ENCODE results near the gene PLCH1. TPM values are rescaled to one million over a fixed set of nuclear protein-coding genes. Genes with fewer than 3 reads are reported as not detected.

PLCH1 gene
- total and polyA plus RNA-seq, 2 of the 8 experiments (the other 6 are each of a cell fraction or from before 2014, with no cell fraction given) = 5.8 to 17.2 TPM

GRCh38 chr3:155743606-155744005, 1.3 kb downstream of the PLCH1 start (continued):
- no peak for TF ChIP-seq CHD7 (IDR thresholded peaks at IDR 0.05; ENCODE audit: insufficient replicate concordance, low read length)
- TF ChIP-seq CBX8 (IDR thresholded peaks at IDR 0.05; ENCODE audit: borderline replicate concordance, low read depth, low read length) = no peak
- no peak for TF ChIP-seq CBX5 (IDR thresholded peaks at IDR 0.05; ENCODE audit: low read depth, low read length)
- TF ChIP-seq SP4 (IDR thresholded peaks at IDR 0.05; ENCODE audit: low read length) = no peak
- no peak for TF ChIP-seq CHD2 (IDR thresholded peaks at IDR 0.05; ENCODE audit: low read length)
- TF ChIP-seq EZH2 (IDR thresholded peaks at IDR 0.05; ENCODE audit: low read depth, low read length, severe bottlenecking) = no peak
- TF ChIP-seq SRF (IDR thresholded peaks at IDR 0.05; ENCODE audit: low read depth, low read length) = no peak
- no peak for TF ChIP-seq SUZ12 (IDR thresholded peaks at IDR 0.05; ENCODE audit: low read length)
- no peak for TF ChIP-seq BCL11A (IDR thresholded peaks at IDR 0.05; ENCODE audit: low read depth in 2 of 2, low read length in 2 of 2)
- no peak for TF ChIP-seq RFX5 (IDR thresholded peaks at IDR 0.05; ENCODE audit: borderline replicate concordance, low read depth, low read length)
- no peak for TF ChIP-seq HDAC2 (IDR thresholded peaks at IDR 0.05; ENCODE audit: borderline replicate concordance in 1 of 2, low read depth in 2 of 2, low read length in 2 of 2)
- no peak for TF ChIP-seq CREB1 (IDR thresholded peaks at IDR 0.05)

Measured in H1 (cell line).